Stimulated activated CD8-positive, alpha-beta memory T cell treated with anti-CD3 and anti-CD28 coated beads, Interleukin-4, amount 100 ng/mL, for 24 hours (primary cell): Measurements from ENCODE around the gene FAF2.
A peak's percentile ranks its signal among the peaks of the same experiment; 100 is the strongest.
"Not testable (repeated sequence)": the region's sequence is repeated elsewhere in the genome, so short reads cannot be mapped to it uniquely, and the experiment has no call there.

Experiments used
- DNase-seq: peaks from one replicate; pipeline ENCODE4 v3.0.0-alpha.2; 2020; ENCODE audit warnings: low read depth

FAF2 gene

DNA sequence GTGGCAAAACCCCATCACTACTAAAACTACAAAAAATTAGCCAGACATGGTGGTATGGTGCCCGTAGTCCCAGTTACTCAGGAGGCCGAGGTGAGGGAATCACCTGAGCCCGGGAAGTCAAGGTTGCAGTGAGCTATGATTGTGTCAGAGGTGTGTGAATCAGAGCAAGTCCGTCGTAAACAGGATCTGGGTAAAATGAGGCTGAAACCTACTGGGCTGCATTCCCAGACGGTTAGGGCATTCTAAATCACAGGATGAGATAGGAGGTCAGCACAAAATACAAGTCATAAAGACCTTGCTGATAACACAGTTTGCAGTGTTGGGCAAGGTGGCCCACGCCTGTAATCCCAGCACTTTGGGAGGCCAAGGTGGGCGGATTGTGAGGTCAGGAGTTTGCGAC is 29.9 kb upstream of the FAF2 start:
- DNase-seq = no peak

DNA sequence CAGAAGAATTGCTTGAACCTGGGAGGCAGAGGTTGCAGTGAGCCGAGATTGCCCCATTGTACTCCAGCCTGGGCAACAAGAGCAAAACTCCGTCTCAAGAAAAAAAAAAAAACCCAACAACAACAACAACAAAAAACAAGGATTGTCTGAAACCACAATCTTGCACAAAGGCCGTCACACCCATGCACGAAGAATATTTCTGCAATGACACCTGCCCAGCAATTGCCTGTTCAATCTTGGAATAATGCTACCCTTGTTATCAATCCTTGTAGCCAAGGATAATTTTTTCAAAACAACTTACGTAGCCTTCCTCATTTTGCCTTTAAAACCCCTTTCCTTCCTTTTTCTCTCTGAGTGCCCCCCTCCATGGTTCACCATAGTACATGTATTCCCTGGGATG is 28.1 kb upstream of the FAF2 start:
- DNase-seq = no peak

DNA sequence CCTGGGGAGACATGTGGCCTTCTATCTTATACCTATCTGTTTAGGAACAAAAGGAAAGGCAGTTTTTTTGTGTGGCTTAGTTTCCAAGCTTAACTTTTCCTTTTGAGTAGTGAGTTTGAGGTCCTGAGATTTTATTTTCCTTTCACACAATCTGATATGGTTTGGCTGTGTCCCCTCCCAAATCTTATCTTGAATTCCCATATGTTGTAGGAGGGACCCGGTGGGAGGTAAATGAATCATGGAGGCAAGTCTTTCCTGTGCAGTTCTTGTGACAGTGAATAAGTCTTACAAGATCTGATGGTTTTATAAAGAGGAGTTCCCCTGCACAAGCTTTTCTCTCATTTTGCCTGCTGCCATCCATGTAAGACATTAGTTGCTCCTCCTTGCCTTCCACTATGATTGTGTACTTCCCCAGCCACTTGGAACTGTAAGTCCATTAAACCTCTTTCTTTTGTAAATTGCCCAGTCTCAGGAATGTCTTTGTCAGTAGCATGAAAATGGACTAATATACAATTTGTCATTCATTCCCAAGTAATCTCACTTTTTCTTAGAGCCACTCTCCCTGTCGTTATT is 27.1 kb upstream of the FAF2 start:
- no peak for DNase-seq

DNA sequence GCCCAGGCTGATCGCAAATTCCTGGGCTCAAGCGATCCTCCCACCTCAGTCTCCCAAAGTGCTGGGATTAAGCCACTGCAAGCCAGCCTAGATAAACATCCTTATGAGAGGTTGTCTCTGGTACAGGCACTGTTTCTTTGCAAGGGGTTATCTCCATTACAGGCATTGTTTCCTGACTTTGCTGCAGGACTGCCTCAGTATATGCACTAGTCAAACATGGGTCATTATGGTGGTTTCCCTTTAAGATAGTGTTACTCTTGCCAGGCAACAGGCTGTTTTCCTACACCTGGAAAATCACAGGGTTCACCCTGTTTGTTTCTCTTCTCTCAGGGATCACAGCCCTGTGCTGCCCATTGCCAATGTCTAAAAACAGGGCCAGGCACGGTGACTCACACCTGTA is 24.0 kb upstream of the FAF2 start:
- DNase-seq = no peak

DNA sequence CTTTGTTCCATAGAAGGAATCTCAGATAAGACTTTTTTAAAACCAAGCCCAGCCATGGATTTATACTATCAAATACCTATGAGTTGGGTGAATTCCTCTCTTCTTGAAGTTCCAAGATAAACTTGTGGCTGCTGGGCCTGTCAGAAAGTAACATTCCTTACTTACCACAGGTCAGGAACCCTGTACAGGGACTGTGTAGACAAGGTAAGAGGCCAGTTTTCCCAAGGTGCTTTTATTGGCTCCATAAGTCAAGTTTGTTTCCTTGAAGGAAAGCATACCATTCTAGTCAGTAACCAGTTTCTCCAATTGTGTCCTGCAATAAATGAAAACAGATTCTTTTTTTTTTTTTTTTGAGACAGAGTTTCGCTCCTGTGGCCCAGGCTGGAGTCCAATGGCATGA is 23.0 kb upstream of the FAF2 start:
- DNase-seq = no peak

DNA sequence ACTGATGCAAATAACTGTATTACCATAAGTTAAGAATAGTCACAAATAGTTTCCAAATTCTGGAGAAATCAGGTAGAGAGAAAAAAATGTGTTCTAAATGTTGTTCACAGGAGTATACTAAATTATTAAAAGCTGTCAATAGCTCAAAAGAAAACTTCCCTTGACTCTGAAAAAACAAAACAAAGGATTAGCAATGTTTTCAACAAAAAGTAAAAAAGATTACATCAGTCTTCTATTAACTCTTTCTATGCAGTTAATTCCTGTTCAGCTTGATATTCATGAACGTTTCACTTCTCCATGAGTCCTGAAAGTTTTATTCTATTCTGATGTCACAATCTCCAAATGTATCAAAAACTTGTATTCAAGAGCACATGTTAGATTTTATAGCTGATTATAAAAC is 22.4 kb upstream of the FAF2 start:
- DNase-seq = no peak

DNA sequence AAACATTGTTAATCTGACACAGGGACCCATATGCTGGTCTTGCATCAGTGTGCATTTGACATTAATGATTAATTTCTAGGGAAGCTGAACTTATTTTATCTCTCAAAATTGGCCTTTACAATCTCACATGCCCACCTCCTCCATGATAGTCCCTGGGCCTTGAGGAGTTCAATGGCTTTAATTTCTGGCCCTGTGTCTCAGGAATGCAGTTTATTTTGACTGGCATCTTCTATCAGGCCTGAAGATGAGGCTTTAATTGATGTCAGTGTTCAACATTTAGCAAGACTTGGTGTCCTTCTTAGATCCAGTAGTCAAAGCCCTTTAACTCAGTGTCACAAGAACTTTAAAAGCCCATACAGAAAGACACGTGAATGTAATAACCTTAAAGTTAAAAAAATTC is 21.3 kb upstream of the FAF2 start:
- no peak for DNase-seq

DNA sequence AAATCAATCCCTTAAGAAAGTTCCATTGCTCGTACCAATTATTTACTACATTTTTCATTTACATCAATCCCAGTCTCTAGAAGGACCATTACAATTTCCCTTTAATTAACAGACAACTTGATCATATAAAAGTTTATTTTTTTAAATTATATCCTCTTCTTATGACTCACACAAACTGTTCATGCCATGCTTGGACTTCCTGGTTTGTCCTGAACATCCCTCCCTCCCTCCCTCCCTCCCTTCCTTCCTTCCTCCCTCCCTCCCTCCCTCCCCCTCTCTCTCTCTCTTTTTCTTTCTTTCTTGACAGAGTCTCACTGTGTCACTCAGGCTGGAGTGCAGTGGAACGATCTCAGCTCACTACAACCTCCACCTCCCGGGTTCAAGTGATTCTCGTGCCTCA is 20.2 kb upstream of the FAF2 start:
- no peak for DNase-seq

DNA sequence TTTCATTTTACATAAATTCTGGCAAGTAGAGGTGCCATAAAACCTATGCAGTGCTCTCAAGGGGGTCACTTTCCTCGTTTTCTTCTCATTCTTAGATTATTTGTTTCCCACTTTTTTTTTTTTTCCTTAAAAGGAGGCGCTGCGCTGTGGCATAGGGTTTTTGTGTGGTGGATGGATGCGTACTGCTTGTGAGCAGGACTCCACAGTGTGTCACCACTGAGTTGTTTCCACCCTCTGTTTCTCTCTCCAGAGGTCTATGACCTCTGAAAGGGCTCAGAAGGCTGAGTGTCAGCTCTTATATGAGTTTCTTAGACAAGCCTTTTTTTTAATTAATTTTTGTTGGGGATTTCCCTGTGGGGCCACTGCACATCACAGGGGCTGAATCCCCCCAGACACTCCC is 18.2 kb upstream of the FAF2 start:
- DNase-seq = no peak

DNA sequence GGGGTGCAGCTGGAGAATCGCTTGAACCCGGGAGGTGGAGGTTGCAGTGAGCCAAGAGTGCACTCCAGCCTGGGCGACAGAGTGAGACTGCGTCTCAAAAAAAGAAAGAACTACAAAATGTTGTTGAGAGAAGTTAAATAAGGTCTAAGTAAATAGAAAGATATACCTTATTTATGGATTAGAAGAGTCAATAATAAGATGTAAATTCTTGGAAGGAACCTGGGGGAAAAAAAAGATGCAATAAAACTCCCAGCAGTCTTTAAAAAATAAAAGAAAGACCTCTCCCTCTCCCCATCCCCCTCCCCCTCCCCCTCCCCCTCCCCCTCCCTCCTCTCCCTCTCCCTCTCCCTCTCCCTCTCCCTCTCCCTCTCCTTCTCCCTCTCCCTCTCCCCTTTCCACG is 15.5 kb upstream of the FAF2 start:
- DNase-seq = no peak

DNA sequence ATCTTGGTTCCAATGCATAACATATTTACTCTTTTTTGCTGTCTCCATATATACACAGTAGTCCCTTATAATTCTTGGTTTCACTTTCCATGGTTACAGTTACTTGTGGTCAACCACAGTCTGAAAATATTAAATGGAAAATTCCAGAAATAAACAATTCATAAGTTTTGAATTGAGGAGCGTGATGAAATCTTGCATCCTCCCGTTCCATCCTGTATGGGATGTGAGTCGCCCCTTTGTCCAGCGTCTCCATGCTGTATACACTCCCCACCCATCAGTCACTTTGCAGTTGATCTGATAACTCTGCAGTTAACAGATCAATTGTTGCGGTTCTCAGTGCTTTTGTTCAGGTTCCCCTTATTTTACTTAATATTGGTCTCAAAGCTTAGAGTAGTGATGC is 11.5 kb upstream of the FAF2 start:
- no peak for DNase-seq

DNA sequence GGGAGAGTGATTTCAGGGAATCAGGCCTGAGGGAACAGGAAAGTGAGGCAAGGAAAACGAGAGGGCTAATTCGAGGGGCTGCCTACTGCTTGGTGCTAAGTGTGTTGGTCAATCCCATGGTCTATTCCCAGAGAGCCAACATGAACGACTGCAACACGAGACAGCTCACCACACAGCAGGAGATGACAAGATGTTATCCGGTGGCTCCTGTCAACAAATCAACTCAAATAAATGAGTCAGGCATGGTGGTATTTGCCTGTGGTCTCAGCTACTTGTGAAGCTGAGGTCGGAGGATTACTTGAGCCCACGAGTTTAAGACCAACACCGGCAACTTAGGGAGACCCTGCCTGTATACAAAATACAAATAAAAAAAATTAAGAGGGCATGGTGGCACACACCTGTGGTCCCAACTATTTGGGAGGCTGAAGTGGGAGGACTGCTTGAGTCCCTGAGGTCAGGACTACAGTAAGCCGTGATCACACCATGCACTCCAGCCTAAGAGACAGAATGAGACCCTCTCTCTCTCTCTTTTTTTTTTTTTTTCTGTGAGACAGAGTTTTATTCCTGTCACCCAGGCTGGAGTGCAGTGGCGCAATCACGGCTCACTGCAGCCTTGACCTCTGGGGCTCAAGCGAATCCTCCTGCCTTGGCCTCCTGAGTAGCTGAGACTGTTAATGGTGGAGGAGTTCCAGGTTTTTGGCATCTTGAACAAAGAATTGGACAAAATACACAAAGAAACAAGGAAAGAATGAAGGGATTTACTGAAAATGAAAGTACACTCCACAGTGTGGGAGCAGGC is 9.0 kb upstream of the FAF2 start:
- no peak for DNase-seq

DNA sequence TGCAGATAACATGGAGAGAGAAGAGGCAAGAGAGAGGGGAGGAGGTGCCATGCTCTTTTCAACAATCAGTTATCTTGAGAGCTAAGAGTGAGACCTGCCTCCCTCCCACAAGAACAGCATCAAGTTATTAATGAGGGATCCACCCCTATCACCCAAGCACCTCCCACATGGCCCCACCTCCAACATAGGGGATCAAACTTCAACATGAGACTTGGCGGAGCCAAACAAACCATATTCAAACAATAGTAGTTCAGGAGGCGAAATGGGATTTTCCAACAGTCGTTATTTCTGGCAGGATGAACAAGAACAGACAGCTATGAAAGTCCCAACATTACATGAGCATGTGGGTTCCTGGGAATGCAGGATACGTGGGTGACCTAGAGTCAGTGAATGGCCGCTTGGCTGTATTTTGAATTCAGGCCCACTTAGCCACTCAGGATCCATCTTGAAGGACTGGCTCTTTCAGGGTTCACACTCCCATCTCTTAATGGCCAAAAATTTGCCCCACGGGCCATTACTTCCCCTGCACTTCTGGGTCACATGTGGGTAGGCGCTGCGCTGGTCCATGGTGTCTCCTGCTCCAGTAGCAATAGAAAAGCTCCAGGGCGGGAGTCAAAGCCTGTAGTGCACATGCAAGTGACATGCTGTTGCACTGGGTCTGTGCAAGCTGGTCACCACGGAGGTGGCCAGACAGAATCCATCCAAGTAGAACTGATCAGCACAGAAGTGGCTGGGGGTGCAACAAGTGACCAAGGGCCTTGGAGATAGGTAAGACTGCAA is 7.1 kb upstream of the FAF2 start:
- no peak for DNase-seq

DNA sequence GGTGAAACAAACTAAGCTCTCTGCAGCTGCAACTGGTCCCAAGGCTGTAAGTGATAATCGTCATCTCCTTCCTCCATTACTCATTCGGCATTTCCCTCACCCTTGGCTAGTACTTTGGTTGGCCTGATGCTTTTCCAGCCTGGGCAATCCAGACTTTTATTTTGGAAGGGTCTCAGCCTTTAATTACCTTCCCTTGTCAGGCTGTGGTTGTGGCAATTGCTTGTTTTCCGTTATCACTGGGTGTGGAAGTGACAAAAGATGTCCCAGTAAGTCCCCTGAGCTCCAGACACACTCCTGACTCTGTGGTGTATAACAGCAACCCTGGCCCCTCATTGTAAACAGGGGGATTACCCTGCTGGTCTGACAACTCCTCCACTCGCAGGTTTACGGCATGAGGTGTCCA is 6.3 kb upstream of the FAF2 start:
- no peak for DNase-seq

DNA sequence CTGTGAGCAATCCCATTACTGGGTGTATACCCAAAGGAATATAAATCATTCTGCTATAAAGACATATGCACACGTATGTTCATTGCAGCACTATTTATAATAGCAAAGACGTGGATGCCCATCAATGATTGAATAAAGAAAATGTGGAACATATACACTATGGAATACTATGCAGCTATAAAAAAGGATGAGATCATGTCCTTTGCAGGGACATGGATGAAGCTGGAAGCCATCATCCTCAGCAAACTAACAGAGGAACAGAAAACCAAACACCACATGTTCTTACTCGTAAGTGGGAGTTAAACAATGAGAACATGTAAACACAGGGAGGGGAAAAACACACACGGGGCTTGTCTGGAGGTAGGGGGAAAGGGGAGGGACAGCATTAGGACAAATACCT is 5.3 kb upstream of the FAF2 start:
- not testable (repeated sequence) for DNase-seq

DNA sequence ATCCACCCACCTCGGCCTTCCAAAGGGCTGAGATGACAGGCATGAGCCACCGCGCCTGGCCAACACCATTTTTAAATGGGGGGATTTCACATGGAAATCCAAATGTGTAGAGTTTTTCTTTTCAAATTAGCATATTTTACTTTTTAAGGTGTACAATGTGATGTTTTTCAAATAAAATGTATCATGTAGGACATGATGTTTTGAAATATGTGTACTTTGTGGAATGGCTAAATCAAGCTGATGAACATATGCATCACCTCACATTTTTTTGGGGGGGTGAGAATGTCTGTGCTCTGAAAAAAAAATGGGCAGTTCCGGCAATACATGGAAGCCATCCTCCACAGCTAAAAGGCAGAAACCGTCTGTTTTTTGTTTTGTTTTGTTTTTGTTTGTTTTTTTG is 3.4 kb upstream of the FAF2 start:
- DNase-seq = no peak

DNA sequence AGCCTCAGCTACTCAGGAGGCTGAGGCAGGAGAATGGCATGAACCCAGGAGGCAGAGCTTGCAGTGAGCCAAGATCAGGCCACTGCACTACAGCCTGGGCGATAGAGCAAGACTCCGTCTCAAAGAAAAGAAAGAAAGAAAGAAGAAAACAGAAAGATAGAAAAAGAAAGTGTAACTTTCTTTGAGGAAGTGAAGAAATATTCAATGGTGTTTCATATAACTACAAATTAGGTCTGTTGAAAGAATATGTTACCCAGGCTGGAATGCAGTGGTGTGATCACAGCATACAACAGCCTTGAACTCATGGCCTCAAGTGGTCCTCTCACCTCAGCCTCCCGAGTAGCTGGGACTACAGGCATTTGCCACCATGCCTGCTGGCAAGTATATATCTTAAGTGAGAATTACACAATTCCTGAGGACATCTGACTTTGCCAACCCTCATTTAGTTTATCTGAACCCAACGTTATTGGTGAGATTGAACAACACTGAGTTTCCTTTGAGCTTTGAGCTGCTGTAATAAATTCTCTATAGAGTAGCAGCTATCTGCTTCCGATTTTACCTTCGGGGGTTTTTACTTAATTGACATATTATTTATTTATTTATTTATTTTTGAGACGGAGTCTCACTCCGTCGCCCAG is 2.0 kb upstream of the FAF2 start:
- DNase-seq = no peak

DNA sequence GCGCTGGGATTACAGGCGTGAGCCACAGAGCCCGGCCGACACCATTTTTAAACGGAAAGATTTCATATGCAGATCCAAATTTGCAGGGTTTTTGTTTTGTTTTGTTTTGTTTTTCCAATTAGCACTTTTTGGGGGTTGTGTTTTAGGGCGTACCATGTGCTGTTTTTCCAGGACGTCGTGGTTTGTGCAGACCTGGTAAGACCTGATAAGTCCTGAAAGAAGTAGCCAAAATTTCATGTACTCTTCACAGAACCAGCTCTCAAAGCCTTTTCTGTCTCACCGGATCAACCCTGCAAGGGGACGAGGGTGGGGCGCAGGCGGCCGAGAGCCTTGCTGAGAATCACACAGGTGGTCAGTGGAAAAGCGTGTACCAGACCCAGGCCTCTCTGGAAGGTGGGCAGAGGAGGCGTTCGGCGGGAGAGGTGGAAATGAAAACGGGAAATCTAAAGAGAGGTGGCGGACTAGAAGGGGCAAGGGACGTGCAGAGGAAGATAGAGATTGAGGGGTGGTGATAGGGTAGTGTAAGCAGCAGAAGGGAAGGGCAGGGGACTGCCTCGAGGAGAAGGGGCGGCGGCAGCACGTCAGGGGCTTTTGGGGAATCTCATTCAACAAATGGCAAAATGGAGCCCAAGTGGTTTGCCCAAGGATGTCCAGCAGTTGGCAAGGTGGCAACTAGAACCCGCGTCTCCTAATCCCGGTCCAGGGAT is 1.1 kb upstream of the FAF2 start:
- no peak for DNase-seq

DNA sequence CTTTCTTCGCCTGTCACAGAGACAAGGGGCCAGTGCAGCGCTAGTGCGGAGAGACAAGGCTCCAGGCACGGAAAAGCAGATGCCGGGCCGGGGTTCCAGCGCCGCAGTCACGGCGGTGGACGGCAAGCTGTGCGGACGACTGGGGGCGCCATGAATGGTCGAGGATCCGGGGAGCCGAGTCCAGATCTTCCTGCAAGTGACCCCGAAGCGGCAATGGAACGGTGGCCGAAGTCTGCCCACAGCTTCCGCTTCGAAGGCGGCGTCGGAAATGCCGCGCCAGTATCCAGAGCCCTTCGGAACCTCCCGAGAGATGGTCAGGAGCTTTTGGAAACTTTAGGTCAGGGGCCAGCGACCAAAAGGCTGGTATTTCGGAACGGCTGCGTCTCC is 601 bp upstream of the FAF2 start:
- DNase-seq = peak; percentile 18

DNA sequence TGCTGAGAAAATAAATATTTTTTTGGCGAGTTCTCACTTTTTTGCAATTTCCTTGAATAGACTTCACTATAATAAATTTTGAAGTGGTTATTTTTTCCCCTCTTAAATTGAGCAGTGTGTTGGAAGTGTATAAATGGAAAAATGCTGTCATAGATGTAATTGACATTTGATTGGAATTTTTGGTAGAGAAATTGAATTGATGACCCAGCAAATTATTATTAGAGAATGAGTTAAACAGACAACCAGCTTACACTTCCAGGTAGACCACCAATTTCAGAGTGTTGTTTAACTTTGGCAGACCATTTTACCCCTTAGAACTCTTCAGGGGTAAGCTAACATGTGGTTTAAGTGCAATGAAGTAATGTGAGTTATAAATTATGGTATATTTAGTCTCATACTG is 1.9 kb downstream of the FAF2 start:
- no peak for DNase-seq

DNA sequence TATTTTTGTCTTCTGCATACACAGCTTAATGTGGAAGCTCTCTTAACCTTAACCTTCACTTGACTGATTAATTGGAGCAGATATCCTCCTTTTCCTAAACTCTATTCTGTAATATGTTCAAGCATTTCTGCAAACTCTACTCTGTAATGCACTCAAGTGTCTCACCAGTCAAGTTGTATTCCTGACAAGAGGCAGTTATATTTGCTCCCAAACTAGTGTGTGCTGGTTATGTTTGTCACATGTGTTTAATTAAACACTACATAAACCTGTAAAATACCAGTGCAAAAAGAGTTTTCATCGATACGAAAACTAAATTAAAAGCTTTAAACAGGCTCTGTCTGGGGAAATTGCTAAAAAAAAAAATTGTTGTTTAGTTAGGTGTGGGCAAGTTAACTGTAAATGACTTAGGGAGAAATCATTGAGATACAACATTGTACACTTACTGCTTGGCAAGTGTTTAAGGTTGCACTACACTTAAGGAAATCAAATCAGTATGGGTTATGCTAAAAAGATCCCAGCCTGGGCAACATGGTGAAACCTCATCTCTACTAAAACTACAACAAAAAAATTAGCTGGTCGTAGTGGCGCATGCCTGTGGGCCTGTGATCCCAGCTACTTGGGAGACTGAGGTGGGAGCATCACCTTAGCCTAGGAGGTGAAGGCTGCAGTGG is 6.7 kb downstream of the FAF2 start:
- no peak for DNase-seq
